Kidney (tissue), 14 donors: ENCODE data around the gene WDR73. TPM values are rescaled to one million over a fixed set of nuclear protein-coding genes. Genes with fewer than 3 reads are reported as not detected.

Source experiments
- DNase-seq, 5 donors: peaks; one replicate each; pipeline ENCODE4 v3.0.0-alpha.2; 2013 to 2020
- FAIRE-seq: peaks from 2 replicates; lab custom pipeline; 2012; peaks lifted over from hg19 to GRCh38; lab: Jason Lieb, UNC
- H3K27ac ChIP-seq, 2 donors: one replicate each; pipeline ENCODE4 v1.7.0; 2013; ENCODE audit warnings: low read depth in 2 of 2, low read length in 2 of 2, inconsistent platforms in 1 of 2
- H3K27me3 ChIP-seq: one replicate; pipeline ENCODE4 v1.7.1; 2013; ENCODE audit warnings: low read length, inconsistent platforms; ENCODE audit not compliant: control insufficient read depth, insufficient read depth
- H3K36me3 ChIP-seq, 3 donors: one replicate each; pipeline versions ENCODE4 v1.7.0 to v1.7.1; 2013; ENCODE audit warnings: low read length in 3 of 3, control low read depth in 1 of 3, inconsistent platforms in 1 of 3; ENCODE audit not compliant: insufficient read depth in 3 of 3, control insufficient read depth in 2 of 3
- H3K4me1 ChIP-seq, 3 donors: one replicate each; pipeline versions ENCODE4 v1.7.0 to v1.7.1; 2013; ENCODE audit warnings: low read length in 3 of 3, inconsistent platforms in 1 of 3, low read depth in 1 of 3; ENCODE audit not compliant: control insufficient read depth in 2 of 3, insufficient read depth in 2 of 3
- H3K4me3 ChIP-seq, 3 donors: one replicate each; pipeline versions ENCODE4 v1.7.0 to v1.8.1; 2013; ENCODE audit warnings: low read length in 3 of 3, control low read depth in 1 of 3, inconsistent platforms in 1 of 3
- H3K9ac ChIP-seq, 3 donors: one replicate each; pipeline versions ENCODE4 v1.7.0 to v1.7.1; 2013; ENCODE audit warnings: low read length in 3 of 3, control low read depth in 1 of 3, inconsistent platforms in 1 of 3
- H3K9me3 ChIP-seq, 3 donors: one replicate each; pipeline versions ENCODE4 v1.7.0 to v1.7.1; 2013; ENCODE audit warnings: low read length in 3 of 3, control low read depth in 1 of 3, inconsistent platforms in 1 of 3; ENCODE audit not compliant: control insufficient read depth in 2 of 3, insufficient read depth in 1 of 3
- intact Hi-C: fragments of 100-400 bp; cut with DNase I; formaldehyde crosslinking; loops from one replicate; pipeline ENCODE4 v1.11.1; 2022
- polyA plus RNA-seq: library from polyadenylated mRNA; stranded (reverse); fragments of 350-450 nt; fragmentation: Illumina TruSeq; extraction: RNeasy Lipid Tissue Mini Kit (QIAGEN cat#74804); gene quantifications from one replicate; pipeline ENCODE4 v1.2.3, GENCODE V29; 2014; ENCODE audit warnings: low read depth, low replicate concordance; ENCODE audit not compliant: insufficient read depth
- total RNA-seq: library from RNA; stranded (reverse); fragmentation: NEBNext Ultra II Directional; extraction: Animal tissue kit (Norgen Biotek cat#: 25700); gene quantifications from one replicate; pipeline ENCODE4 v1.2.1, GENCODE V29; 2021
- TF ChIP-seq, protein P1 (sequence below): IDR thresholded peaks from 3 replicates; pipeline ENCODE4 v1.5.1; 2012; ENCODE audit warnings: mild to moderate bottlenecking, moderate library complexity, borderline replicate concordance; ENCODE audit not compliant: insufficient read depth; ENCODE audit errors: extremely low read depth
- donor health status: control.
- donor health status: control.
- donor health status: control.
- donor health status: control.
- donor health status: control.
- donor health status: DM: yes; HTN: yes; CAD: no.
- donor health status: Normal renal cell carcinoma (clear cell type).

WDR73 gene
- total and polyA plus RNA-seq, 2 donors from 2014 or later: 26.2 to 39.2 TPM

DNA sequence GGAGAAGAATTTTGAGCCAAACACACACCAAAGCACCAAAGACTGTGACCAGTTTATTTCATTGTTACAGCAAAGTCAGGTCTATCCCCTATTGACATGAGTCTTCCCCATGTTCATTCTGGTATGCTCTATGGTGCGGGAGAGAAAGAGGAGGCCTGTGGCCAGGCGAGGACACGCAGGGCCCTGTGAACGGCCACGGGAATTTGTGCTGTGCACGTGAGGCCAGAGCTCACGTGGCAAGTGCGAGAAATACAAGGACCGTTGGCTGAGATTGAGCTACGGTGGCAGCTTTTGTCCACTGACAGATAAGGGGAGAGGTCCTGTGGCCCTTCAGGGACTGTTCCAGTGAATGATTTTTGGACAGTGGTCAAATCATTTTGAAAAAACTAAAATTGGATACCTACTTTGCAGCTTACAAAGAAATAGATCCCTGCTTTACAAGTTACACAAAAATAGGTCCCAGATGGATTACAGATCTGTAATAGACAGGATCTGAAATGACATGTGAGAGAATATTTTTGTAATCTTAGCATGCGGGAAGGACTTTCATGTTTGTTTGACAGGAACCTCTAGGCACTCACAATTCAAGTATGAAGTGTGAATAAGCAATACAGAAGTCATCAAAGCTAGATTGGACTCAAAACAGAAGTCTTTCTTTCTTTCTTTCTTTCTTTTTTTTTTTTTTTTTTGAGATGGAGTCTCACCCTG, 44.1 kb downstream of the WDR73 start:
- H3K27ac ChIP-seq: no peak overlapping the region
- intact Hi-C loops: no loop called here
- H3K27me3 ChIP-seq: no peaks in the 10 kb centered on the region
- H3K9ac ChIP-seq: no peak overlapping the region
- H3K9me3 ChIP-seq: no peaks in the 10 kb centered on the region
- H3K4me3 ChIP-seq: no peak overlapping the region
- FAIRE-seq (no peak), DNase-seq (peak in 1 of 5 donors; percentile 19)
- H3K4me1 ChIP-seq: peaks cover 0 to 24% (median 15%) of the 10 kb centered on the region in 3 donors
- H3K36me3 ChIP-seq: peaks cover 0 to 4% (median 0%) of the 10 kb centered on the region in 3 donors
- TF ChIP-seq, protein P1, sequence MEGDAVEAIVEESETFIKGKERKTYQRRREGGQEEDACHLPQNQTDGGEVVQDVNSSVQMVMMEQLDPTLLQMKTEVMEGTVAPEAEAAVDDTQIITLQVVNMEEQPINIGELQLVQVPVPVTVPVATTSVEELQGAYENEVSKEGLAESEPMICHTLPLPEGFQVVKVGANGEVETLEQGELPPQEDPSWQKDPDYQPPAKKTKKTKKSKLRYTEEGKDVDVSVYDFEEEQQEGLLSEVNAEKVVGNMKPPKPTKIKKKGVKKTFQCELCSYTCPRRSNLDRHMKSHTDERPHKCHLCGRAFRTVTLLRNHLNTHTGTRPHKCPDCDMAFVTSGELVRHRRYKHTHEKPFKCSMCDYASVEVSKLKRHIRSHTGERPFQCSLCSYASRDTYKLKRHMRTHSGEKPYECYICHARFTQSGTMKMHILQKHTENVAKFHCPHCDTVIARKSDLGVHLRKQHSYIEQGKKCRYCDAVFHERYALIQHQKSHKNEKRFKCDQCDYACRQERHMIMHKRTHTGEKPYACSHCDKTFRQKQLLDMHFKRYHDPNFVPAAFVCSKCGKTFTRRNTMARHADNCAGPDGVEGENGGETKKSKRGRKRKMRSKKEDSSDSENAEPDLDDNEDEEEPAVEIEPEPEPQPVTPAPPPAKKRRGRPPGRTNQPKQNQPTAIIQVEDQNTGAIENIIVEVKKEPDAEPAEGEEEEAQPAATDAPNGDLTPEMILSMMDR: no peak

DNA sequence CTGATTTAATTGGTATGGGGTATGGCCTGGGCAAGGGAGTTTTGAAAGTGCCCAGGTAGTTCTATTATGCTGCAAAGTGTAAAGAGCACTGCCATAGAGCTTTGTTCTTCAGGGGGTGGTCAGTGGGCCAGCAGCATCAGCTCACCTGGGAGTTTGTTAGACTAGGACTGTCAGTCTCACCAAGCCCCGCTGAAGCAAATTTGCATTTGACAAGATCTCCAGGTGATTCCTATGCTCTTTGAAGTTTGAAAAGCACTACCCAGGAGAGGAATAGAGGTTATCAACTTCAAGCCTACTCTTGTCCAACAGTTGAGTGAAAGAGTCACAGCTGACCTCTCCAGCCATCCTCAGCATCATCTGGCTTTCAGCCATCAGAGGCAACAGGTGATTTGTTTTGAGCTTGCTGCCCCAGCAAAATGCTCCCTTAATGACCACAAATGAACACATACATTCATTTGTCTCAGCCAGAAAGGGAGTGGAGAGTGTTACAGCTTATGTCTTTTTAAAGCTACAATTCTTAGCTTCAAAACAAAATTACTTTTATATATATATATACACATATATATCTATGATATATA, 45.3 kb downstream of the WDR73 start:
- Histone ChIP-seq H3K9me3 (no peaks in the 10 kb centered on the region), H3K4me3 (no peak overlapping the region), H3K4me1 (peaks cover 0 to 24% (median 17%) of the 10 kb centered on the region in 3 donors), H3K27me3 (no peaks in the 10 kb centered on the region), H3K9ac (no peak overlapping the region), H3K36me3 (peaks cover 3 to 5% (median 4%) of the 10 kb centered on the region in 3 donors), H3K27ac (no peak overlapping the region)
- DNase-seq (no peak), FAIRE-seq (no peak)
- TF ChIP-seq, protein P1: no peak
- intact Hi-C loops: no loop called here

DNA sequence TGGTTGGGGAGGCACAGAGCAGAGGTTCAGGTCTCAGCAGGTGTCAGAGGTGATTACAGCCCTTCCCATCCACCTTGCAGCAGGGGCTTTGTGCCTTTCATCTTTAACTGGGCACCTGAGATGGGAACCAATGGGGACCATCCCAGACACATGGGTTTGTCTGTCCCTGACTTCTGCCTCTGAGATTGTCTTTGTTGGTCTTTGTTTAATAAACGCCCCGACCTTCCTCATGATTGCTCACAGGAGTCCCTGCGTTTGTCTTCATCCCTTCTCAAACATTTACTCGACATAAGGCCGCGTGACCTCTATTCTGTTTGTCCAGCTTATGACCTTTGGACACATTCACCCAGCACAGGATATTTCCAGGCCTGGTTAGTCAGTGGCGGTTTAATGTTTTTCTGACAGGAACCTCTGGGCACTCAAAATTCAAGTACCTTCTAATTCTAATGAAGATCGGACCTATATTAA, 47.4 kb downstream of the WDR73 start:
- intact Hi-C loops: no loop called here
- DNase-seq (peak in 1 of 5 donors; percentile 56), FAIRE-seq (no peak)
- Histone ChIP-seq H3K27ac (peak overlapping the region; percentile 79 to 87), H3K27me3 (no peaks in the 10 kb centered on the region), H3K9ac (peak overlapping the region in 1 of 3 donors; percentile 43), H3K4me3 (peak overlapping the region in 1 of 3 donors; percentile 20), H3K36me3 (peaks cover 3 to 5% (median 4%) of the 10 kb centered on the region in 3 donors), H3K4me1 (peaks cover 0 to 24% (median 17%) of the 10 kb centered on the region in 3 donors), H3K9me3 (no peaks in the 10 kb centered on the region)
- TF ChIP-seq, protein P1: no peak
